ENCODE results near the gene CYP26B1.
"Not testable (repeated sequence)": the region's sequence is repeated elsewhere in the genome, so short reads cannot be mapped to it uniquely, and the experiment has no call there.

Gene CYP26B1

DNA sequence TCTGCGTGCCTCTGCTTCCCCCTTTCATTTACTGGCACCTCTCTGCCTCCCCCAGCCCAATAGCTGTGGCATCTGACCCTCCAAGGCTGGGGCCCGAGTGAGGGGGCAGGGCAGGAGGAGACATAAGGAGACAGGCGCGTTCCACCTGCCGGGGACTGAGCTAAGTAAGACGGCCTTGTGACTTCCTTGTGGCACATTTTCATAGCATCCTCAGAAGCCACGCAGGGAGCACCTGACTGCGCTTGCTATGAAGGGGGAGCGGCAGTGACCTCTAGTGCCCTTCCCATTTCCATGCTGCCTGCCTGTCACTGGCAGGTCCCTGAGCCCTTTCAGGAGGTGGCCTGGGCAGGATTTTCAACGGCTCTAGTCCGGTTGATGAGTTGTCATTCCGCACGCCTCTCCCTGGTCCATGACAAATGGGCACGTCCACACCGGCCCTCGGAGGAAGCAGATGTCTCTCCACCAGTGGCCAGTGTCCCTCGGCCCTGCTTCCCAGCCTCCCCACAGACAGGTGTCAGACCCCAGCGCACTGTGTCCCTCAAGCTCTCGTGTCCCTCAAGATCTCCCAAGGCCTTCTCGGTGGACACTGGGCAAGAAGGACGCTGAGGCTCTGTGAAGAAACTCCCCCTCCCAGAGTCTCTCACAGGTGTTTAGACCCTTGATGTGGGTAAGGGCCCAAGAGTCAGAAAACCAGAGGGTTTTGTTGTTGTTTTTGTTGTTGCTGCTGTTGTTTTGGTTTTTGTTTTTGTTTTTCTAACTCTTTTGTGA is 42.7 kb downstream of the CYP26B1 start:
- no peak for DNase-seq

DNA sequence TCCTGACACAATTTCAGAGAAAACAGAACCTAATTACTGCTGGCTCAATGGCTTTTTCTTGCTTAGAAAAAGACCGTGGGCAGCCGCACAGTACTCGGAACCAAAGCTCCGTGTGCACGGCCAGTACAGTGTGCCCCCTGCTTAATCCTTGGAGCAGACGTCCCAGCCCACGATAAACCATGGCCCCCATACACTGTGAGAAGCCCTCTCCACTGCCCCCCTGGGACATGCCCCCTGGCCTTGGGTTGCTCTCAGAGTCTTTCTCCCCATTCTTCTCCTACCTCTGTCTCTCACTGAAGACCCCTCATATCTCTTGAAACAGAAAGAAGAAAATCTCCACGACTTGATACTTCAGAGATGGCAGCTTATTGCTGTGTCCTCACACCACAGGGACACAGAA is 44.0 kb downstream of the CYP26B1 start:
- no peak for DNase-seq

DNA sequence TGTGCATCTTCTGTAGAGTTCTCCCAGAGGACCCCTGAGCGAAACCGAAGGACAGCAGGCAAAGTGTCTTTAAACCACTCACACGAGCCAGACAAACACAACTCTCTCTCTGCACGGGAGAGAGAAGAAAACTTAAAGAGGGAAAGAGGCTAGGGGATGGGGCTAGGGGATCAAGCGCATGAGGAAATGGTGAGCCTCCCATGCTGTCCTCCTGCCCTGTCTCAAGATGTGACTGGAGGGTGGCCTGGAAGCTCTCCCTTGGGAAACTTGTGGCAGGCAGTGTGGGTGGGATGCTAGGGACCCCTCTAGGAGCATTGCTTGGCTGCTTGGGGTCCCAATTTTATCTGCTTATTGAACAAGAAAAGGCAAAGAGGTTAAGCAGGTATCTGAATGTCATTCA is 44.5 kb downstream of the CYP26B1 start:
- DNase-seq, result no peak

DNA sequence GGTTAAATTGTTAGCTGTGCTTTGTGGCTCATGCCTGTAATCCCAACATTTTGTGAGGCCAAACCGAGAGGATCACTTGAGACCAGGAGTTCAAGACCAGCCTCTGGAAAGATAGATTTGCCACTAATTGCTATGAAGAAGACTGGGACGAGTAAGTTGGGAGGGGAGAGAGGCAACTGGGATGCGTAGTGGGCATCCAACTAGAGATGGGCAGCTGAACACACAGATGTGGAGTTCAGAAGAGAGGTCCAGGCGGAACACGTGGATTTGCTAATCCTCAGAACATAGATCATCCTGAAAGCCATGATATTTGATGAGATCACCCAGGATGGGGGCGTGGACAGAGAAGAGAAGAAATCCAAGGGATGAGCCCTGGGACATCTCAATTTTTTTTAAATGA is 48.7 kb downstream of the CYP26B1 start:
- no peak for DNase-seq

DNA sequence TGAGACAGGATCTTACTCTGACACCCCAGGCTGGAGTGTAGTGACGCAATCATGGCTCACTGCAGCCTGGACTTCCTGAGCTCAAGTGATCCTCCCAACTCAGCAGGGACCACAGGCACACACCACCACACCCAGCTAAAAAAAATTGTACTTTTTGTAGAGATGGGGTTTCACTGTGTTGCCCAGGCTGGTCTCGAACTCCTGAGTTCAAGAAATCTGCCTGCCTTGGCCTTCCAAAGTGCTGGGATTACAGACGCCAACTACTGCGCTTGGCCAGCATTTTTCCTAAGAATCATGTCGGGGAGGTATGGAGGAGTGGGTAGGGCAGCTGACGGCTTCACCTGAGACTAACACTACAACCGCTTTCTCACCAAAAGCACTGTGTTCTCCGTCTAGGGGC is 50.4 kb downstream of the CYP26B1 start:
- no peak for DNase-seq

DNA sequence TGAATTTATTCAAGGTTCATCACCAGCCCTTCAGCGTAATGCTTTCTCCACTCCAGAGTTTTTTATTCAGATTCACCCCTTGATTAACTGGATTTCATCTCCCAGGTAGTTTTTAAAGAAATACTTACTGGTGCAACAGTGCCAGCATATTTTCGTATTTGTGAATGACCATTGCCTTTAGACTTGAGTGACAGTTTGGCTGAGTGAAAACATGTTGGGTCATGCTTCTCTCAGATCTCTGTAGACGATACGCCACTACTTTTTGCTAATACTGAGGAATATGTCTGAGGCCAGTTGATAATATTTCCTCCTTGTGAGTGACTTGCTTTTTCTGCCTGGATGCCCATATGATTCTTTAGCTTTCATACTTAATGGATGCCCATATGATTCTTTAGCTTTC is 51.5 kb downstream of the CYP26B1 start:
- no peak for DNase-seq

DNA sequence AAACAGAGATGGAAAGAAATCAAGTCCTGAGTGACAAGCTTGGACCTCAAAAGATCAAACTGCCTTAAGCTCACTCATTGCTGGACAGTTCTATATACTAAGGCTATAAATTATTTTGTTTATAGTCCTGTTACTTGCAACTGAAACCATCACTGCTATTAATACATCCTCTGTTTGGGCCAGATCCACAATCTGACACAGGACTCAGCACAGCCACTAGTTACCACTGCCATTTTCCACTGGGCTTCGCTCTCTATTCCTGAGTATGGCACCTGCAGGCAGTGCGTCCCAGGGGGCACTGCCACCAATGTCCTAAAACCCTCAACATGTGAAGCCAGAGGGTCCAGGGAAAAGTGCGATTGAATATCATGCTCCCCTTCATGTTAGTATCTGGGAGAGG is 52.3 kb downstream of the CYP26B1 start:
- DNase-seq, result no peak

DNA sequence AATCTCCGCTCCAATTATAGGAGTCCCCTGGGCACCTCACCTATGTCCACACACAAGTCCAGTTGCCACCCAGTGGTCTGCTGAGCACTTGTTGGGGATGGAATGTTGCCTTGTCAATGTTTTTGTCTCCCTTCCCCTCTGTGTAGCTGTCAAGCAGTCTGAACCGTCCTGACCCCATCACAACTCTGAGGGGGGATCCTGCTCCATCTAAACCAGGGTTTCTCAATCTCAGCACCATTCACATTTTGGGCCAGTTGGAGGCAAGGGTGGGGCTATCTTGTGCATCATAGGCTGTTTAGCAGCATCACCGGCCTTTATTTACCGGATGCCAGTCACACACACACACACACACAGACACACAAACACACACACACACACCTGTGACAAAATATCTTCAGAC is 53.0 kb downstream of the CYP26B1 start:
- DNase-seq, result no peak

DNA sequence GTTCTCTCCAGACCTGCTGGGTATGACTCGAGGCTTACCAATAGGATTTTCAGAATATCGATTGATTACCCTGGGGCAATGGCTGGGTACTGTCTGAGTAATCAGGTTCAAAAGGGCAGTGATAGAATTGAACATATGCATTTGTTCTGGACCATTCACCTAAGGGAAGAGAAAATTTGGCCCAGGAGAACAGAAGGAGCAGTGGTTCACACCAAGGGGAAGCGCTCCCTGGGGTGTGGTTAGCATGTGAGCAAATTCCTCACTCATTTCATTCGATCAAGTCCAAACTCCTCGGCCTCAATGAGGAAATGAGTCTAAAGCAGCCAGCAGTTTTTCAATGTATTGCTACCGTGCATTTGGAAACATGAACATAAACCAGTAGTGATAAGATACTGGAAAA is 55.6 kb downstream of the CYP26B1 start:
- DNase-seq, result no peak

DNA sequence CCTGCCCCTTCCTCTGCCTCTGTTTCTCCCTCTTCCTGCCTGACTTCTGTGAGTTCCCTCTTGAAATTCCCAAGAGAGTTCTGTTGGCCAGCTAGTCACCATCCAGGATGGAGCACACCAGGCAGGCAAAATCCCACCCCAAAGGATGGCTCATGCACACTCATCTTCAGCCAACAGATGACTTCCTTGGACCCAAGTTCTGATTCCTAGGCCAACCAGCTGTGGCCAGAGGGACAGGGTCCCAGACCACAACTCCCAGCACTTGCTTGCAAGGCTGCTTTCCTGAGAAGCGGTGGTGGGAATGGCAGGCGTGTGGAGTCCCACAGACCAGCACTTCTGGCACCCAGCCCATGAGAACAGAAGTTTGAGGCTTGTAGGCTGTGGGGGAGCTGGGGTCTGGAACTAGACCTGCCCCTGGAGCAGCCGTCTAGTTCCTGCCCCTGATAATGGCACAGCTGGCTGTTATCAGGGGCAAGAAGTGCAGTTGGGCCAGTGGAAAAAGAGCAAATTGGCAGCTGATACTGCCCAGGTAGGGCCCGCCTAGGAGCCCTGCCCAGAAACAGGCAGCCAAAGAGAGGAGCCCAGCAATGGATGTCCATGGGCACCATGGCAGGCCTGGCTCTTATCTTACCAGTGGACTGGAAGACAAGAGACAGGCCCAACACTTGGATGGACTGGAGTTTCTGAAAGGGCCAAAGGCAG is 56.7 kb downstream of the CYP26B1 start:
- DNase-seq, result no peak

DNA sequence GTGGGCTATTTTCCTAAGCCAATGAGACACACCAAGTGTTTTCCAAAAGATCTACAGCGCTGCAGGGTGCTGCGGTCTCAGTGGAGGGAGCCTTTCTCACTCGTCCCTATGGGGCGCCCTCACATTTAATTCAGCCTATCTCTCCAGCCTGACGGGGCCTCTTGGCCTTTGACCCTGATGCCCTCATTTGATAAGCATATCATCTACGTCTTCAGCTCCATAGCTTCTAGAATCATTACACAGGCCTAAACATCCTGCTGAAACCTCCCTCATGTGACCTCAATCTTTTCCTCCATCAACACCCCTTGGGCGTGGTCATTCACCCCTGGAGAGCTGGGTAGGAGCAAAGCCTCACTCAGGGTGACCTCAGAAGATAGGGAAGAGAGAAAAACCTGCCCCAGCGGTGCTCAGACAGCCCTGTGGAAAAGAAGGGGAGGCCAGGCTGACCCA is 57.4 kb downstream of the CYP26B1 start:
- no peak for DNase-seq

DNA sequence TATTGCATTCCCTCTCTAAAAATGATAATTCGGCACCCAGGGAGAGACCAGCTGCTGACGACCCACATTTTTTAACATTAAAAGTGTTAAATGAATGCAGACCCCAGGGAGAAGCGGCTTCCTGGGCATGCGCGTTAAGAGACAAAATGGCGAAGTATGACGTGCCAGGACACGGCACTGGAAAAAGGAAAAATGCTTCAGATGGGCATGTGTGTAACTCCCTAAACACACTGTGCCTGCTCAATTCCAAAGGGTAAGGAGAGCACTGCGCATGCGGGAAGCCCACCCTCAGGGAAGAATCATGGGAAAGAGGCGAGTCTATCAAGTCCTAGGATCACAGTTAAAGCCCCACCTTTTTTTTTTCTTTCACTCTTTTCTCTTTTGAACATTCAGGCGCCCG is 58.1 kb downstream of the CYP26B1 start:
- no peak for DNase-seq

DNA sequence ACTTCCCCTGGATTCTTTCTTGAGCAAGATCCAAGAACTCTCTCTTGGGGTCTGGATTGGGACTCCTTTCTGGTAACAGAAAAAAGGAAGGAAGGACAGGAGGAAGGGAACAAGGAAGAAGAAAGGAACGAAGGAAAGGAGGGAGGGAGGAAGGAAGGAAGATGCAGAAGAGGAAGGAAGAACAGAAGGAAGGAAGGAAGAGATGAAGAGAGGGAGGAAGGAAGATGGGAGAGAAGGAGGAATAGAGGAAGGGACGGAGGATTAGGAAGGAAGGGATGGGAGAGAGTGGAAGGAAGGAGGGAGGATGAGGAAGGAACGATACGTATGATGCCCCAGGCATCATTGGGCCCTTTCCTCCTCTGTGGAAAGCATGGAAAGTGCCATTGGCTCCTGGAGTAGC is 58.6 kb downstream of the CYP26B1 start:
- DNase-seq, result no peak

DNA sequence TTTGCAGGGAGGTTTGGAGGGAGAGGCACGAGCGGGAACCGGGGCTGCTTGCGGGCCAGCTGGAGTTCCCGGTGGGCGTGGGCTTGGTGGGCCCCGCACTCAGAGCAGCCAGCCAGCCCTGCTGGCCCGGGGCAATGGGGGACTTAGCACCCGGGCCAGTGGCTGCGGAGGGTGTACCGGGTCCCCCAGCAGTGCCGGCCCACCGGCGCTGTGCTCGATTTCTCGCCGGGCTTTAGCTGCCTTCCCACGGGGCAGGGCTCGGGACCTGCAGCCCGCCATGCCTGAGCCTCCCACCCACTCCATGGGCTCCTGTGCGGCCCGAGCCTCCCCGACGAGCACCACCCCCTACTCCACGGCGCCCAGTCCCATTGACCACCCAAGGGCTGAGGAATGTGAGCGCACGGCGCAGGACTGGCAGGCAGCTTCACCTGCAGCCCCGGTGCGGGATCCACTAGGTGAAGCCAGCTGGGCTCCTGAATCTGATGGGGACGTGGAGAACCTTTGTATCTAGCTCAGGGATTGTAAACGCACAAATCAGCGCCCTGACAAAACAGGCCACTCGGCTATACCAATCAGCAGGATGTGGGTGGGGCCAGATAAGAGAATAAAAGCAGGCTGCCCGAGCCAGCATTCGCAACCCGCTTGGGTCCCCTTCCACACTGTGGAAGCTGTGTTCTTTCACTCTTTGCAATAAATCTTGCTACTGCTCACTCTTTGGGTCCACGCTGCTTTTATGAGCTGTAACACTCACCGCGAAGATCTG is 60.6 kb downstream of the CYP26B1 start:
- not testable (repeated sequence) for DNase-seq

DNA sequence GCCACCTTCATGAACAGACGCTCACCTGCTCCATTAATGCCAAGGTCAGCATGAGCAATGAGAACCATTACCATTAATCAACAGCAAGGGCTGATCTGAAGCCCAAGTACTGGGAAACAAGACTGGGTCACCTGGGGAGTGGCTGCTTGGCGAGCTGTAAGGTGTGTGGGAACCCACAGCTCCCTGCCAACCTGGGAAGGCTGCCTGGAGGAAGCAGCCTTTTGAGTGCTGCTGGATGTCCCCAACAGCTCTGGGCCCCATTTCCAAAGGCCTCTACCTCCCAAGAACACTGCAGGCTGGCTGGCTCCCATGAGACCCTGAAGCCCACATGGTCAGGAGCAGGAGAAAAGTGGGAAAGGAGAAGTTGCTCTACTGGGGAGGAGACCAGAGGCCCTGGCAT is 62.1 kb downstream of the CYP26B1 start:
- DNase-seq, result no peak

DNA sequence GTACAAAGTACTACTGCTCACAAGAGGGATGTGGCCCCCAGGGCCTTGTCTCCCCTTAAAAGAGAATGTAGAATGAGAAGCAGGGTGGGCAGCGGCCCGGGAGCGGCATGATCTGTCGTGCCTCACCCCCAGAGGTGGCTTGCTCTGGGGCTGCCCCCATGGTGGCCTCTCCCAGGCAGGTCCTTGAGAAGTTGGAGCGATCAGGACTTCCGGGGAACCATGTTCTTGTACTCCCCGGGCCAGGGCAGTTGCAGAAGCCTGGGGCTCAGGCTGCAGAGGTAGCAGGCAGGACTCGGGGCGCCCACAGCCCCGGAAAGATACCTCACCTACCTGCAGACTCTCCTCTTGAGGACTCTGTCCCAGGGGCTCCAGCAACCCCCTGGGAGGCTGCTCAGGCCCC is 62.6 kb downstream of the CYP26B1 start:
- DNase-seq, result no peak

DNA sequence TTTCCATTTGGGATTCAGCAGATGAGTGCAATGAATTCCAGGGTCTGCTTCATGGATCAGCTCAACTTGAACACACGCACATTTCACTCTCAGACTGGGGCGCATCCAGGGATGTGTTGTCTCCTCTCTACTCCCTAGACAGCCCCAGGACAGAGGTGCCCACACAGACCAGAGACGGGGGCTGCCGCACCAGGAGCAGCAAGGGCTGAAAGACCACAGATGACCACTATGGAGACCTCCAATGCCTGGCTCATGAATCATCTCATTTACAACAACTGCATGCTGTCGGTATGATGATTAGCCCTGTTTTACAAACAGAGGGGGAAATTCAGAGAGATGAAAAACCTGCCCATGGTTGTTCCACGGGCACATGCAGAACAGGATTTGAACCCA is 63.1 kb downstream of the CYP26B1 start:
- DNase-seq, result no peak

DNA sequence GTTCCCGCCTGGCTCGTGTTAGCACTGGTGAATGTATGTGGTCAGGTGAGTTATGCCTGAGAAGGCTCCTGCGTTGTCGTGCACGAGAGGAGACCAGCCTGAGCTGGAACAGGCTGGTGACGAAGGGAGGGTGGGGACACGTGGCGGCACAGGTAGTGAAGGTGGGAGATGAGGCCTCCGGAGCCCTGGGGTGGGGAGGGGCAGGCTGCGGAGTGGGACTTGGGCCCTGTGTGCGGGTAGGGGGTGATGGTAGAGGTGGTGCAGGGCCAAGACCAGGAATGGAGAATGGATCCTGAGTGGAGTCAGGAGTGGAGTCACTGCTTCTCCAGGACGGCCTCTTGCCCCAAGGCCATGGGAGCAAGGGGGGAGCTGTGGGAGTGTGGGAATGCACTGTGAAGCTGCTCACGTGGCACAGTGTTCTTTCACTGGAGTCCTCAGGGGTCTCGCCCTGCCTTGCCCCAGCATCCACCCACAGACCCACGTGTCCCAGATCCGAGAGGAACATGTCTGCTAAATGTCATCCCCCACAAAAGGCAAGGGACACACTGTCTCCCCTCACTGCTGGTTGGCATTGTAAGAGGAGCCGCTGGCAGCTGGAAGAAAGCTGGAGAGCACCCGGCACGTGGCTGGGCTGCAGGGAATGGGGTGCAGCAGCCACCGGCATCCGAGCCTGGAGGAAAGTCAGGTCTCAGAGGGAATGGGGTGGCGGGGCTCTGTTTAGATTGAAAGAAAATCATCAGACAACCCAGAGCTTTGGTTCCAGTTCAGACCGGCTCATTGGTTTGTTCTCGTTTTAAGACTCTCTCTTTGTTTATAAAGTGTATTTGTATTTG is 63.7 kb downstream of the CYP26B1 start:
- no peak for DNase-seq

DNA sequence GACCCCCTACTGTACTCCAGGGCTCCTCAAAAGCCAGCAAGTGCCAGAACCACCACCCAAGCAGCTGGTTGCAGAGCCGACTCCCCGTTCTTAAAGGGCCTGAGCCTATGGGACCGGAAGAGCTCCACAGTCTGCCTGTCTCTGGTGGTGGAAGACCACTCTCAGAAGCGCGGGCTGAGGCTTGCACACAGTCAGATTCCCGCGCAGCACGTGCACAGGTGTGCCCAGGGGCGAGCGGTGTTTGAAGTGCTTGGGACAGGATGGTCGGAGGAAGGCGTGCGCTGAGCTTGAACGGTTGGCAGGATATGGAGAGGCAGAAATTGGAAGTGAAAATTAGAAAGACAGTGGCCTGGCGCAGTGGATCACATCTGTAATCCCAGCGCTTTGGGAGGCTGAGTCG is 64.8 kb downstream of the CYP26B1 start:
- DNase-seq, result no peak

DNA sequence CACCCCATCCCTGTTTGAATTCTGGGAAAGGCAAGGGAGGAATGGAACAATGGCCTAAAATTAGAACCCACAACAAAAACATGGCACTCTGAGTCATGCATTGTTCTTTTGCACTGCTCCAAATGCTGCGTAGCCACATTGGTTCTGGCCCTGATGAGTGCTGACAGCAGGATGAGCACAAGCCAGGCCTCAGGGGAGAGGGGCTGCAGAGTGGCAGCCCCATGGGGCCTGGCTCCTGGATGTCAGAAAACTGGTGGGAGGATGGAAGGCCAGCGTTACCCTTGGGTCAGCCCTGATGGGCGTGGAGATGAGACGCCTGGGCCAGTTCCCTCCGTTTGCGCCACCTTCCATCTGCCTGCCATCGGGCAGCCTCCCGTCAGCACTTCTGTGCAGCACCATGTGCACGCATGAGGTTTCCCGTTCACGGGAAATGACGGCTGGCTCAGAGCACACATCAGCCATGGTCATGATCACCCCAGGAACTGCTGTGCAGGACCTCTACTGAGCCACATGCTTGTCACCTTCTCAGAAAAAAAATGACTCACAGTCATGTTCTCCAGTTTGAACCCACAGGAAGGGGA is 65.6 kb downstream of the CYP26B1 start:
- DNase-seq, result no peak

DNA sequence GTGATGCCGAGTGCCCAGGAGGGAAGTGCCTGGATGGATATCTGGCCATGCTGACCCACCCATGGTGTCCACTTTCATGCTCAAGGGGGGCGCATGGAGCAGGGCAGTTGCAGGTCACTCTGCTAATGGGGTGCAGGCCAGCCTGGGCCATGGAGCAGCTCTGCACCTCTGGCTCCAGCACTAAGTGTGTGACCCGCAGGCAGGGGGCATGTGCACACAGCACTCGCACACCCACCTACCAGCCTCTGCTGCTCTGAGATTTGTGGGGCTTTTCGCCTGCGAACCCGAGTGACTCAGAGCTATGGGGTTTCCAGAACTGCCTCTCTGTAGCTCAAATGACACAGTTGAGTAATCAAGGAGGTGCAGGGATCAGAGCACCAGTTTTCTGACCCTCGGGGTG is 66.2 kb downstream of the CYP26B1 start:
- no peak for DNase-seq

DNA sequence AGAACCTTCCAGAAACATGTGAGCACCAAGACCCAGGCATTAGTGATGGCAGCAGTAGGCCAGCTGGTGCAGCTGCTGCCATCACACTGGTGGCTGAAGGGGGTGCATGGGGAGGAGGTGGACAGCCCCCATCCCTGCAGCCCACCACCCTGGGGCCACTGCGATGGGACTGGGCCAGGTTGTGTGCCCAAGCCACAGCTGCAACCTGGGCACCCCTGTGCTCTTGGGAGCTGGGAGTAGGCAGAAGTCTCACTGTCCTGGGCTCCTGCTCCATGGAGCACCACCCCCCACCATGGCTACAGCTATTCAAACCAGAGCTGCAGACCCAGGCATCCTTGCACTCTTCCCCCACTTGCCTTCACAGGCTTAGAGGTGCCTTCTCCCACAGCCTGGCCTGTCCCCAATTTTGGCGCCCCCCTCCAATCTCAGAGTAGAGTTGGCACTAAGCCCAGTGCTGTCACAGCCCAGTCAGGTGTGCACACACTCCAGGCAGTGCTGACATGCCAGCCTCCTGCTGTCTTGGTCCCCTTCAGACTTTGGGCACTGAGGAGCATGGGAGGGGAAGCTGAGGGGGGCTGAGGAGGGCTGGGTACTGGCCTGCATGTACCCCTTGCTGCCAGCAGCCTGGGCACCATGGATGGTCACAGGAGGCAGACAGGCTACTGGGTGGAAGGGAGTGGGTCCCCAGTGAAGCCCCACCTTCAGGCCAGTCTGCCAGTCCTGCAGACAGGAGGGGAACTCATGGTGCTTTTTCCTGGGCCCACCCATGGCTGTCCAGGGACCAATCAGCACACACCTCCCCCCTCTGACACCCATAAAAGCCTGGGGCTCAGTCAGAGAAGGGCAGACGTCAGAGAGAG is 67.1 kb downstream of the CYP26B1 start:
- no peak for DNase-seq

Data from CD4-positive, alpha-beta T cell treated with Interleukin-1 beta for 1 hour (primary cell).